LNCAP (cell line): ENCODE measurements around the gene KDM5B.

Source experiments
- CTCF ChIP-seq: fragments of 450-650 bp; IDR thresholded peaks from 2 replicates; pipeline ENCODE4 v1.5.1; 2017; ENCODE audit warnings: mild to moderate bottlenecking

KDM5B gene

DNA sequence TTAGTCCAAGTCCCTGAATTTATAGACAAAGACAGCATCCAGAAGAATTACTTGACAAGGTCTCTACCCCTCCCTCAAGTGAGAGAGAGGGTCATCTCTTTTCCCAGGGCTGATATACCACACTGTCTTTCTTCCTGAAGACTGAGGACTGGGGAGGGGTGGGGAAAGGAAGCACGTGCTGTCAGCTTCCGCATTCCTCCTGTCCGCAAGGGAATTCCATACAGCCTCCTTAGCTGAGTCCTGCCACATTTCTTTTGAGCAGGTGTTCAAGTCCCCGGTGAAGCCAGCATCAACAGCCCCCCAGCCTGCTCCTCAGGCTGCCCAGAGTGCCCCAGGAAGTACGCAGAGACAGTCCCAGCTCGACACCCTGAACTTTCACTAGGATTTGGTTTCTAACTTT, 36.7 kb upstream of the KDM5B start:
- no peak for TF ChIP-seq CTCF

- TF ChIP-seq CTCF, result no peak
Observed at GRCh38 chr1:202844259-202844658, 36.0 kb upstream of the KDM5B start.

DNA sequence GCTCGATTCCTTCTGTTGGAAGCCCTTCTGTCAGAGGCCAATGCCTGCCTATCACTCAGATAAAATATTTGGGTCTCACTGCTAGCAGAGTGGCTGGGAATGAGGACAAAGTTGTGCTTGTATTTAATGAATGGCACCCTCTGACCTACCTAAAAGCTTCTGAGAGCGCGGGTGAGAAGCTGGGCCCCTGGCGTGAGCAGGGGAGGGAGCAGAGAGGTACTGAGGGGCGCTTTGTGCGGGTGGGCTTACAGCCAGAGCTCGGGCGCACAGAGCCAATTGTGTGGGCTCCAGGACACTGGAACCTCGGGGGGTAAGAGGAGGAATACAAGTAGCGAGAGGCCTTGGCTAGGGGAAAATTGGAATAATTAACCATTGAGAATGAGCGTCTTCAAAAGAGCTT, 34.9 kb upstream of the KDM5B start:
- no peak for TF ChIP-seq CTCF

- no peak for TF ChIP-seq CTCF
Observed at GRCh38 chr1:202837746-202838262, 29.6 kb upstream of the KDM5B start.

DNA sequence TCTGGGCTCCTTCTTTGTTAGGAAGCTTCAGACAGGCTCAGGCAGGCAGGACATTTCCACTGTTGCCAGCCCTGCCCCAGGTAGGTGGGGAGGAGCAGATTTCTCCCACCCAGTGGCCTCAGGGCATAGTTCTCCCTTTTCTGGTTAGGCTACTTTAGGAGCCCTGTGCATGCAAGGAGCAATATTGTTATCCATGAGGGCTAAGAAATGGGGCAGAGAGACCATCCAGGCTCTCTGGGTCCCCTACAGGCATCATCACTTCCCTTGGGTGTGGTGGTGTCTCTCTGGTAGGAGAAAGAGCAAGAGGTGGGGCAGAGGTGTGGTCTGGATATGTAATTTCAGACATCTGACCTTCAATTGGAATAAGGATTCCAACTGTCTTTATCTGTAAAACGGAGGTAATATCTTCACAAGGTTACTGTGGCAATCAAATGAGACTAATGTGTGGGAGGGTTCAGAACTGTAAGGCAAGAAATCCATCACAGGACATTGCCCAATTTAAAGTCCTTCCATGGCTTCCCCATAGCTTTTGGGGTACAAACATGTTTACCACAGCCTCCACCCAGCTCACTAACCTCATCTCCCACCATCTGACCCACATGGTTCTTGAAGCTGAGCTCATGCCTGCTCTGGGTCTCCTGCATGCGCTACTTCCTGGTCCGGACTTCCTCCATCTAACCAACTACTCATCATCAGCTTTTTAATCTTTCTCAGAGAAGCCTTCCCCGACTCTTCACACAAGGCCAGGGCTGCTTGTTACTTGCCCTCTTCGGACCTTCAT, 28.6 kb upstream of the KDM5B start:
- no peak for TF ChIP-seq CTCF

GRCh38 chr1:202835548-202836072, 27.4 kb upstream of the KDM5B start:
- no peak for TF ChIP-seq CTCF

DNA sequence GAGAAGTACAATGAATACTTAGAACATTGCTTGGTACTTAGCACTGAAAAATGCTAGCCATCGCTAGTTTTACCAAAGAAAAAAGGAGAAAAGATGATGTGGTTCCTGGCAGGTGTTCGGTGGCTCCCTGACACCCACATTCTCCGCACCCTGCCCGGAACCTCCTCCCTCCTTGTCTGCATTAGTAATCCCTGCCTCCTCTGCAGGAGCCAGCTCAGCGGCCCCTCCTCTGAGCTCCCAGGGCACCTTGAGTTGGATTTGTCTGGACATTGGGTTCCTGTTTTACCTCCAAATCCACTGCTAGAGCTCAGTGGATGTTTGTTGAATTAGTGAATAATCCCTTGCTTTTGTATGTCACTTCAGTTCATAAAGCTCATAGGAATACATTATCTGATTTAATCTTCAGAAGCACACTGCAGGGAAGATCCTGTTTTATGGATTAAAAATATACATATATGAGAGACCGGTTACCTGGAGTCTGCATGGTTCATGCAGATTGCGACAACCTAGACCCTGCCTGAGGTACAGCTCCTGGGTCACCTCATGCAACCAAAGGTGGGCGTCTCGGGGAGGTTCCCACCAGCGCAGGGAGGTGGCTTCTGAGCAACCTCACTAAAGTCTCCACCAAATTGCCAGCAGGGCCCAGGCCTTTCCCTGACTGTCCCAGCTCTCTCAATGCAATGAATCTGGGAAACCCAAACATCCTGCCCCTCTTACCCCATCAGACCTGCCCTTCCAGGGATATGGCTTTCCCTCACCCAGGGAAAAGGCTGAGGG, 26.7 kb upstream of the KDM5B start:
- TF ChIP-seq CTCF, result no peak
